ENCODE results near the gene MMP21. TPM values are rescaled to one million over a fixed set of nuclear protein-coding genes. Genes with fewer than 3 reads are reported as not detected.

Gene MMP21
- polyA plus RNA-seq, 3 donors = 0.28 TPM; not detected in 2

GRCh38 chr10:125802131-125802530, 26.5 kb upstream of the MMP21 start:
- H3K4me1 ChIP-seq (ENCODE audit: control insufficient read depth in 1 of 2, insufficient read depth in 2 of 2, low read length in 2 of 2) = no peaks in the 10 kb centered on the region
- no peak overlapping the region for H3K9ac ChIP-seq (ENCODE audit: insufficient read depth, low read length, poor library complexity, severe bottlenecking)
- H3K27me3 ChIP-seq (ENCODE audit: control insufficient read depth in 2 of 2, insufficient read depth in 2 of 2, low read length in 2 of 2) = no peaks in the 10 kb centered on the region
- H3K79me2 ChIP-seq (ENCODE audit: insufficient read depth, low read length) = no peaks in the 10 kb centered on the region
- no peak overlapping the region for H3K27ac ChIP-seq (ENCODE audit: low read depth in 1 of 2, low read length in 2 of 2)
- no peaks in the 10 kb centered on the region for H4K20me1 ChIP-seq (ENCODE audit: insufficient read depth, low read length)
- H3K4me2 ChIP-seq (replicated peaks; ENCODE audit: extremely low read depth, low read length, poor library complexity, severe bottlenecking) = no peak overlapping the region
- H3K27me3 Mint-ChIP-seq (ENCODE audit: low read depth in 3 of 3) = peaks cover 0 to 2% (median 0%) of the 10 kb centered on the region in 3 donors
- peaks cover 46 to 60% of the 10 kb centered on the region in 2 donors for H3K36me3 Mint-ChIP-seq
- H3K4me1 Mint-ChIP-seq = no peaks in the 10 kb centered on the region
- 100% methylated on average over 5 of the region's 5 CpGs for WGBS (ENCODE audit: insufficient coverage)
- DNase-seq = no peak
- H3K4me3 ChIP-seq (replicated peaks in 1 of 3; ENCODE audit: low read depth in 2 of 3, low read length in 3 of 3) = no peak overlapping the region
- H3K27ac Mint-ChIP-seq = no peak overlapping the region
- TF ChIP-seq CTCF (IDR thresholded peaks at IDR 0.05) = no peak
- no peak overlapping the region for H3K4me3 Mint-ChIP-seq
- H3K36me3 ChIP-seq (replicated peaks in 1 of 2; ENCODE audit: control insufficient read depth in 1 of 2, insufficient read depth in 2 of 2, low read length in 2 of 2) = peaks cover 33 to 87% of the 10 kb centered on the region in 2 donors
- H3K9me3 Mint-ChIP-seq = no peaks in the 10 kb centered on the region
- no peak overlapping the region for H2AFZ ChIP-seq (ENCODE audit: insufficient read depth, low read depth, low read length, poor library complexity, severe bottlenecking)
- H3K9me3 ChIP-seq (replicated peaks in 1 of 2; ENCODE audit: control insufficient read depth in 1 of 2, insufficient read depth in 1 of 2, low read length in 2 of 2) = no peaks in the 10 kb centered on the region
- intact Hi-C loops (cut with micrococcal nuclease) = no loop called here

- Mint-ChIP-seq H3K27ac (no peak overlapping the region), H3K4me3 (no peak overlapping the region), H3K27me3 (ENCODE audit: low read depth in 3 of 3) (peaks cover 0 to 2% (median 0%) of the 10 kb centered on the region in 3 donors), H3K4me1 (no peaks in the 10 kb centered on the region), H3K9me3 (no peaks in the 10 kb centered on the region), H3K36me3 (peaks cover 43 to 58% of the 10 kb centered on the region in 2 donors)
- H3K27ac ChIP-seq (ENCODE audit: low read depth in 1 of 2, low read length in 2 of 2) = no peak overlapping the region
- no peaks in the 10 kb centered on the region for H4K20me1 ChIP-seq (ENCODE audit: insufficient read depth, low read length)
- H3K36me3 ChIP-seq (replicated peaks in 1 of 2; ENCODE audit: control insufficient read depth in 1 of 2, insufficient read depth in 2 of 2, low read length in 2 of 2) = peaks cover 29 to 84% of the 10 kb centered on the region in 2 donors
- no peak for DNase-seq
- H3K9ac ChIP-seq (ENCODE audit: insufficient read depth, low read length, poor library complexity, severe bottlenecking) = no peak overlapping the region
- no peak overlapping the region for H2AFZ ChIP-seq (ENCODE audit: insufficient read depth, low read depth, low read length, poor library complexity, severe bottlenecking)
- no peak for TF ChIP-seq CTCF (IDR thresholded peaks at IDR 0.05)
- WGBS (ENCODE audit: insufficient coverage) = no CpG with 5 or more reads among the region's 1 CpG
- intact Hi-C loops (cut with micrococcal nuclease) = no loop called here
- H3K4me1 ChIP-seq (ENCODE audit: control insufficient read depth in 1 of 2, insufficient read depth in 2 of 2, low read length in 2 of 2) = no peaks in the 10 kb centered on the region
- H3K4me2 ChIP-seq (replicated peaks; ENCODE audit: extremely low read depth, low read length, poor library complexity, severe bottlenecking) = no peak overlapping the region
- no peaks in the 10 kb centered on the region for H3K27me3 ChIP-seq (ENCODE audit: control insufficient read depth in 2 of 2, insufficient read depth in 2 of 2, low read length in 2 of 2)
- H3K79me2 ChIP-seq (ENCODE audit: insufficient read depth, low read length) = no peaks in the 10 kb centered on the region
- H3K9me3 ChIP-seq (replicated peaks in 1 of 2; ENCODE audit: control insufficient read depth in 1 of 2, insufficient read depth in 1 of 2, low read length in 2 of 2) = no peaks in the 10 kb centered on the region
- H3K4me3 ChIP-seq (replicated peaks in 1 of 3; ENCODE audit: low read depth in 2 of 3, low read length in 3 of 3) = no peak overlapping the region
Observed at GRCh38 chr10:125801574-125801973, 26.0 kb upstream of the MMP21 start.

Measured in CD14-positive monocyte (primary cell).